ENCODE results near the gene LRCH4. TPM values are rescaled to one million over a fixed set of nuclear protein-coding genes. Genes with fewer than 3 reads are reported as not detected.
"Not testable (repeated sequence)": the region's sequence is repeated elsewhere in the genome, so short reads cannot be mapped to it uniquely, and the experiment has no call there.

Gene LRCH4
- total RNA-seq, 5 donors from 2014 or later (not counting 1 experiment from before 2014, with no cell fraction given) = 328 to 377 (median 362) TPM

DNA sequence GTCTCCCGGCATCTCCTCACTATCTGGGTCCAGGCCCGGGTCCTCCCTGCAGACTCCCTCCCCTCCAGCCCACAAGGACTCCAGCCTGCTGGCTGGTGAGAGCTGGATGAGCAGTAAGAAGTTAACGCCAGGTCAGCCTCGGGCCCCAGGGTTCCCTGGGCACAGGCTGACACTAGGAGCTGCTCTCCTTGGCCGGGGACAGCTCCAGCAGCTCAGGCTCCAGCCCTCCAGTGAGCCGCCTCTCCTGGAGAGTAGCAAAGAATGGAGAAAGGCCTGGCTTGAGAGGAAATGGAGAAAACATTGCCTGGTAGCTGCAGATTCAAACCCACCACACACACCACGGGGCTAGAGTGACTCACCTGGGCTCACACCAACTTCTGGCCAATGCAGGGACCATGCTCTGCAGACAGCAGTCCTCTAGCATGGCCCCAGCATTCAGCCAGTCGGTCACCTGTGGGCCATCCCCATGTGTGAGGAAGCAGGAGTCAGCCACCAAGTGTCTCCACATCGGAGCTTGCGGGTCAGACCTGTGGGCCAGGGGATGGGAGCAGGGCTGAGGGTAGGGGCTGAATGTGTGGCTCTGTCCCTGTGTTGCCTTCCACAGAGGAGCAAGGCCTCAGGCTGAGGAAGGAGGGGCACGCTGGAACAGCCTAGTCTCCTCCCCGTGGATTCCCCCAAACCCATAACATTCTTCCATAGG is 18.7 kb downstream of the LRCH4 start:
- H3K36me3 Mint-ChIP-seq = peaks cover 14% of the 10 kb centered on the region
- ChIA-PET CTCF (interaction anchor here (0.6 to 1.2 kb wide), 3 partner anchors 17 to 98 kb away, joined by 3 to 6 read pairs (median 6); no protein-coding TSS in a partner anchor), POLR2A (interaction anchor here in 1 of 2 donors (0.6 kb wide), 1 partner anchor 323 kb away, joined by 3 read pairs; the partner anchor contains the start of gene UFSP1)
- no peak overlapping the region for H3K4me3 Mint-ChIP-seq
- DNase-seq = no peak
- no peak for ATAC-seq (replicated peaks in 1 of 4)
- no peaks in the 10 kb centered on the region for H3K27me3 ChIP-seq (replicated peaks in 1 of 2; ENCODE audit: control insufficient read depth in 2 of 2, extremely low read depth in 1 of 2, insufficient read depth in 2 of 2, low read length in 1 of 2)
- peaks cover 14 to 58% of the 10 kb centered on the region in 2 experiments for H3K4me1 ChIP-seq (ENCODE audit: control insufficient read depth in 1 of 2, extremely low read depth in 1 of 2, insufficient read depth in 2 of 2, low read length in 2 of 2)
- WGBS (ENCODE audit: insufficient coverage) = 100% methylated on average over 2 of the region's 12 CpGs
- no peaks in the 10 kb centered on the region for H3K27me3 Mint-ChIP-seq
- no peaks in the 10 kb centered on the region for H3K9me3 ChIP-seq
- no peak overlapping the region for H3K4me3 ChIP-seq (ENCODE audit: control insufficient read depth in 1 of 2, extremely low read depth in 1 of 2, low read length in 1 of 2)
- H3K4me1 Mint-ChIP-seq = peaks cover 33 to 43% (median 39%) of the 10 kb centered on the region in 3 donors
- H3K27ac Mint-ChIP-seq = peak overlapping the region; percentile 79 to 84
- H3K9me3 Mint-ChIP-seq = no peaks in the 10 kb centered on the region
- peak overlapping the region; percentile 39 for H3K27ac ChIP-seq (ENCODE audit: low read length)
- peaks cover 9 to 22% of the 10 kb centered on the region in 2 donors for H3K36me3 ChIP-seq (ENCODE audit: control insufficient read depth in 2 of 2, extremely low read depth in 1 of 2, insufficient read depth in 1 of 2, low read length in 1 of 2)

DNA sequence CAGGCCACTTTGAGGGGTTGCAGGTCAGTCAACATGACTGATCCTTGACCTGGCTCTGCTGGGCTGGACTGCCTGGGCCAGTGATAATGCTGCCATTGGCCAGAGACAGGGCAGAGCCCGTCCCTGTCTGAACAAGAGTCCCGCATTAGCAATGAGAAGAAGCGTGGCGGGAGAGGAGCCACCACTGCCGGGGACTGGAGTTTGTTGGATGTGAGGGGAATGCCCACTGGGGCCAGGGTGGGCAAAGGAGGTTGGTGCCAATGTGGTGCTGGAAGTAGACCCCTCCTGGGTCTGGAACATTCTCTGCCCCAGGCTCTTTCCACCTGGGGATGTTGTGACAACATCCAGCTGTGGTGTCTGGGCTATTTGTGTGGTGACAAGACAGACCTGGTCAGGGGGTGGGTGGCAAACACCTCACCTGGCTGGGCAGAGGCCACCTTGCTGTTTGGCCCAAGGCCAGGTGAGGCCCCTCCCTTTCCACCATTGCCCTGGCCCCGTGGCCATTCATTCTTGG is 19.9 kb downstream of the LRCH4 start:
- Histone ChIP-seq H3K4me3 (ENCODE audit: control insufficient read depth in 1 of 2, extremely low read depth in 1 of 2, low read length in 1 of 2) (no peak overlapping the region), H3K27me3 (replicated peaks in 1 of 2; ENCODE audit: control insufficient read depth in 2 of 2, extremely low read depth in 1 of 2, insufficient read depth in 2 of 2, low read length in 1 of 2) (no peaks in the 10 kb centered on the region), H3K9me3 (no peaks in the 10 kb centered on the region), H3K36me3 (ENCODE audit: control insufficient read depth in 2 of 2, extremely low read depth in 1 of 2, insufficient read depth in 1 of 2, low read length in 1 of 2) (peaks cover 11 to 26% of the 10 kb centered on the region in 2 donors), H3K27ac (ENCODE audit: low read length) (no peak overlapping the region), H3K4me1 (ENCODE audit: control insufficient read depth in 1 of 2, extremely low read depth in 1 of 2, insufficient read depth in 2 of 2, low read length in 2 of 2) (peaks cover 8 to 47% of the 10 kb centered on the region in 2 experiments)
- Mint-ChIP-seq H3K36me3 (peaks cover 10% of the 10 kb centered on the region), H3K4me1 (peaks cover 26 to 36% (median 28%) of the 10 kb centered on the region in 3 donors), H3K4me3 (no peak overlapping the region), H3K9me3 (no peaks in the 10 kb centered on the region), H3K27ac (peak overlapping the region; percentile 55 to 74), H3K27me3 (no peaks in the 10 kb centered on the region)
- ATAC-seq (replicated peaks in 1 of 4) = no peak
- ChIA-PET POLR2A (interaction anchor here in 1 of 2 donors (0.5 kb wide), 1 partner anchor 11 kb away, joined by 7 read pairs; no protein-coding TSS in a partner anchor), CTCF (interaction anchor here in 1 of 2 donors (1.1 kb wide), 2 partner anchors 18 to 24 kb away, joined by 3 to 4 read pairs; no protein-coding TSS in a partner anchor)
- WGBS (ENCODE audit: insufficient coverage) = 100% methylated on average over 5 of the region's 6 CpGs
- DNase-seq = no peak

DNA sequence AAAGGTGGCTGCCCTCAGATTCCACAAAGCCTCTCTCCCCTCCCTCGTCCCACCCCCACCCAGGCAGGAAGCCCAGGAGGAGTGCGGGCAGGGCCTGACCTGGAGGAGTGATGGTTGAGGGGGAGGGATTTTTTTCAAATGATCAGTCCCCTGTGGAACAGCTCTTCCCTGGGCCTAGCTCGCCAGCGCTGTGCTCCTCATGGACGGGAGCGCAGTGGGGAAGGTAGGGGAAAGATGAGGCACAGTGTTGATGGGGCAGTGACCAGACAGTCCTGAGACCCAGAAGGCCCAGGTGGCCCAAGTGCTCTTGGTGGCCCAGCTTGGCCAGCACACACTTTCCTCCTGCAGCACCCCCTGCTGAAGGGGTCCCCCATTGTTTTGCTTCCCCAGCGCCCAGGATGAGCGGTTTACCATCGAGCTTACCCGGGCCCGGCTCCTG is 20.8 kb downstream of the LRCH4 start:
- ATAC-seq (replicated peaks in 1 of 4) (no peak), DNase-seq (no peak)
- POLR2A ChIA-PET = interaction anchor here in 1 of 2 donors (0.5 to 0.6 kb wide), 2 partner anchors 10 to 48 kb away, joined by 4 to 7 read pairs; no protein-coding TSS in a partner anchor
- peaks cover 11 to 30% of the 10 kb centered on the region in 2 donors for H3K36me3 ChIP-seq (ENCODE audit: control insufficient read depth in 2 of 2, extremely low read depth in 1 of 2, insufficient read depth in 1 of 2, low read length in 1 of 2)
- 90% methylated on average over 2 of the region's 11 CpGs for whole genome bisulfite sequencing (ENCODE audit: insufficient coverage)
- no peaks in the 10 kb centered on the region for H3K9me3 ChIP-seq
- Mint-ChIP-seq H3K4me3 (no peak overlapping the region), H3K27ac (peak overlapping the region in 1 of 2 donors; percentile 61), H3K9me3 (no peaks in the 10 kb centered on the region), H3K27me3 (no peaks in the 10 kb centered on the region), H3K36me3 (peaks cover 10% of the 10 kb centered on the region), H3K4me1 (peaks cover 25 to 28% (median 26%) of the 10 kb centered on the region in 3 donors)
- no peak overlapping the region for H3K4me3 ChIP-seq (ENCODE audit: control insufficient read depth in 1 of 2, extremely low read depth in 1 of 2, low read length in 1 of 2)
- H3K27ac ChIP-seq (ENCODE audit: low read length) = no peak overlapping the region
- peaks cover 6 to 40% of the 10 kb centered on the region in 2 experiments for H3K4me1 ChIP-seq (ENCODE audit: control insufficient read depth in 1 of 2, extremely low read depth in 1 of 2, insufficient read depth in 2 of 2, low read length in 2 of 2)
- CTCF ChIA-PET = interaction anchor here (0.5 to 1.5 kb wide), 7 partner anchors 19 to 485 kb away, joined by 3 to 7 read pairs (median 4); no protein-coding TSS in a partner anchor
- no peaks in the 10 kb centered on the region for H3K27me3 ChIP-seq (replicated peaks in 1 of 2; ENCODE audit: control insufficient read depth in 2 of 2, extremely low read depth in 1 of 2, insufficient read depth in 2 of 2, low read length in 1 of 2)

DNA sequence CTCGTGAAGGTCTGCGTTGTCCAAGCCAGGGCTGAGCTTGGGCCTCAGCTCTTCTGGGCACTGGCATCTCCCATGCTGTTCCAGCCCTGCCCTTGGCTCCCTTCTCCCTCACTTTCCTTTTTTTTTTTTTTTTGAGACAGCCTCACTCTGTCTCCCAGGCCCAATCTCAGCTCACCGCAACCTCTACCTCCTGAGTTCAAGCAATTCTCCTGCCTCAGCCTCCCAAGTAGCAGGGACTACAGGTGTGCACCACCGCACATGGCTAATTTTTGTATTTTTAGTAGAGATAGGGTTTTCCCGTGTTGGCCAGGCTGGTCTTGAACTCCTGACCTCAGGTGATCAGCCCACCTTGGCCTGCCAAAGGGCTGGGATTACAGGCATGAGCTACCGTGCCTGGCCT is 21.5 kb downstream of the LRCH4 start:
- POLR2A ChIA-PET = interaction anchor here in 1 of 2 donors (0.6 kb wide), 2 partner anchors 23 to 44 kb away, joined by 3 to 7 read pairs; no protein-coding TSS in a partner anchor
- 96% methylated on average over 3 of the region's 6 CpGs for WGBS (ENCODE audit: insufficient coverage)
- Mint-ChIP-seq H3K4me1 (peaks cover 27 to 29% (median 29%) of the 10 kb centered on the region in 3 donors), H3K27ac (peak overlapping the region; percentile 56 to 57)
- Histone ChIP-seq H3K4me1 (ENCODE audit: control insufficient read depth in 1 of 2, extremely low read depth in 1 of 2, insufficient read depth in 2 of 2, low read length in 2 of 2) (peaks cover 3 to 40% of the 10 kb centered on the region in 2 experiments), H3K36me3 (ENCODE audit: control insufficient read depth in 2 of 2, extremely low read depth in 1 of 2, insufficient read depth in 1 of 2, low read length in 1 of 2) (peaks cover 13 to 31% of the 10 kb centered on the region in 2 donors)
- not testable (repeated sequence) for H3K4me3 Mint-ChIP-seq; H3K27ac ChIP-seq (ENCODE audit: low read length); H3K27me3 Mint-ChIP-seq; H3K36me3 Mint-ChIP-seq; H3K9me3 ChIP-seq; H3K9me3 Mint-ChIP-seq; H3K27me3 ChIP-seq (replicated peaks in 1 of 2; ENCODE audit: control insufficient read depth in 2 of 2, extremely low read depth in 1 of 2, insufficient read depth in 2 of 2, low read length in 1 of 2); ATAC-seq (replicated peaks in 1 of 4); DNase-seq; H3K4me3 ChIP-seq (ENCODE audit: control insufficient read depth in 1 of 2, extremely low read depth in 1 of 2, low read length in 1 of 2)
- CTCF ChIA-PET = interaction anchor here (0.5 to 1.7 kb wide), 15 partner anchors 15 to 658 kb away, joined by 3 to 7 read pairs (median 3); partner anchors contain the start of gene AGFG2 (in 2 of the 2)

DNA sequence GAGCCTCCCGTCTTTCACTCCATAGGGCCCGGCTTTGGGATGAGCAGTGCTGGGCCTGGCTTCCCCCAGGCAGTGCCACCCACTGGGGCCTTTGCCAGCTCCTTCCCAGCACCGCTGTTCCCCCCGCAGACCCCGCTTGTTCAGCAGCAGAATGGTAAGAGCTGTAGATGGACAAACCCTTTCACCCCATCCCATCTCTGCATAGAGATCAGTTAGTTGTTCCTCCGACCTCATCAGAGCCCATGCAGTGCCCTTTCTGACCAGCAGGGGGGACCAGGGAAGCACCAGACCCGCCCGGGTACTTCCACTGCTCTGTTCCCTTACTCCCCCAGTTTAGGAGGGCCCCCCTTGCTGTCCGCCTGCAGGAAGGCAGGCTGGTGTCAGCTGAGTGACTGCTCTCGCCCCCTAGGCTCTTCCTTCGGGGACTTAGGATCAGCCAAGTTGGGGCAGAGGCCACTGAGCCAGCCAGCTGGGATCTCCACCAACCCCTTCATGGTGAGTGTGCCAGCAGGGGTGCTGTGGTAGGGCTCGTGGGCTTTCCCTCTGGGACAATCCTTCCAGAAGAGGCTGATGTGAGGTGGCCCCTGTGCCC is 22.0 kb downstream of the LRCH4 start:
- WGBS (ENCODE audit: insufficient coverage) = 24% methylated on average over 6 of the region's 12 CpGs
- CTCF ChIA-PET = interaction anchor here (0.6 to 1.7 kb wide), 16 partner anchors 9 to 658 kb away, joined by 3 to 7 read pairs (median 4); partner anchors contain the start of gene AGFG2 (in 2 of the 2)
- H3K4me3 ChIP-seq (ENCODE audit: control insufficient read depth in 1 of 2, extremely low read depth in 1 of 2, low read length in 1 of 2) = no peak overlapping the region
- H3K36me3 ChIP-seq (ENCODE audit: control insufficient read depth in 2 of 2, extremely low read depth in 1 of 2, insufficient read depth in 1 of 2, low read length in 1 of 2) = peaks cover 13 to 33% of the 10 kb centered on the region in 2 donors
- no peaks in the 10 kb centered on the region for H3K9me3 ChIP-seq
- Mint-ChIP-seq H3K4me3 (no peak overlapping the region), H3K36me3 (peaks cover 10% of the 10 kb centered on the region), H3K4me1 (peaks cover 27 to 29% (median 28%) of the 10 kb centered on the region in 3 donors), H3K27ac (peak overlapping the region; percentile 22 to 57), H3K9me3 (no peaks in the 10 kb centered on the region), H3K27me3 (no peaks in the 10 kb centered on the region)
- POLR2A ChIA-PET = interaction anchor here in 1 of 2 donors (0.6 kb wide), 2 partner anchors 23 to 43 kb away, joined by 3 to 7 read pairs; no protein-coding TSS in a partner anchor
- peaks cover 1 to 36% of the 10 kb centered on the region in 2 experiments for H3K4me1 ChIP-seq (ENCODE audit: control insufficient read depth in 1 of 2, extremely low read depth in 1 of 2, insufficient read depth in 2 of 2, low read length in 2 of 2)
- ATAC-seq (replicated peaks in 1 of 4) = peak; percentile 70 to 76 (median 72)
- DNase-seq = peak; percentile 50 to 88 (median 79)
- H3K27ac ChIP-seq (ENCODE audit: low read length) = no peak overlapping the region
- no peaks in the 10 kb centered on the region for H3K27me3 ChIP-seq (replicated peaks in 1 of 2; ENCODE audit: control insufficient read depth in 2 of 2, extremely low read depth in 1 of 2, insufficient read depth in 2 of 2, low read length in 1 of 2)

Data from T-cell (primary cell).